GM12892 (cell line): ENCODE measurements around the gene TEAD3.

Source experiments
- DNase-seq: peaks from one replicate; pipeline ENCODE4 v3.0.0; 2011; ENCODE audit not compliant: insufficient read length
- FAIRE-seq: peaks from 2 replicates; lab custom pipeline; 2011; peaks lifted over from hg19 to GRCh38; lab: Jason Lieb, UNC
- POLR2A ChIP-seq: IDR thresholded peaks from 2 replicates; pipeline ENCODE4 v1.6.1; 2011; ENCODE audit warnings: low read depth, low read length, control low read depth
- POLR2AphosphoS5 ChIP-seq: IDR thresholded peaks from 2 replicates; pipeline ENCODE4 v1.6.1; 2011; ENCODE audit warnings: low read depth, low read length, control low read depth
- TAF1 ChIP-seq: IDR thresholded peaks from 2 replicates; pipeline ENCODE4 v1.6.1; 2011; ENCODE audit warnings: low read depth, mild to moderate bottlenecking, control low read depth, low read length, borderline replicate concordance

TEAD3 gene

DNA sequence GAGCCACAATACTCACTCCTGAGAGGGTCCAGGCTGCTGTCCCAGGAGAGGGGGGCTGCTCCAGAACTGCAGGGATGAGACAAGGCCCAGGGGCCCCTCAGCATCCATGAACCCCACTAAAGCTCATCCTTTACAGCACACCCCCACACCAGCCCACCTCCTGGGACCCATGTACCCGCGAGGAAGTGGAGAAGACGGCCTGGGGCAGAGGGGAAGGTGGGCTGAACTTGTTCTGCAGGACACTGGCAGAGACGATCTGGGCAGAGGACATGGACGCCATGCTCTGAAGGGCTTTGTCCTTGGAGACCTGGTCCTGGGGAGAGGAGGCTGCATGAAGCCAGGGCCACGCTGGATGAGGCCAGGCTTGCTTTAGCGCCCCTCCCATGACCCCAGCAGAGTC is 18.6 kb downstream of the TEAD3 start:
- TF ChIP-seq POLR2AphosphoS5 (no peak), TAF1 (no peak), POLR2A (no peak)
- no peak for FAIRE-seq
- no peak for DNase-seq

DNA sequence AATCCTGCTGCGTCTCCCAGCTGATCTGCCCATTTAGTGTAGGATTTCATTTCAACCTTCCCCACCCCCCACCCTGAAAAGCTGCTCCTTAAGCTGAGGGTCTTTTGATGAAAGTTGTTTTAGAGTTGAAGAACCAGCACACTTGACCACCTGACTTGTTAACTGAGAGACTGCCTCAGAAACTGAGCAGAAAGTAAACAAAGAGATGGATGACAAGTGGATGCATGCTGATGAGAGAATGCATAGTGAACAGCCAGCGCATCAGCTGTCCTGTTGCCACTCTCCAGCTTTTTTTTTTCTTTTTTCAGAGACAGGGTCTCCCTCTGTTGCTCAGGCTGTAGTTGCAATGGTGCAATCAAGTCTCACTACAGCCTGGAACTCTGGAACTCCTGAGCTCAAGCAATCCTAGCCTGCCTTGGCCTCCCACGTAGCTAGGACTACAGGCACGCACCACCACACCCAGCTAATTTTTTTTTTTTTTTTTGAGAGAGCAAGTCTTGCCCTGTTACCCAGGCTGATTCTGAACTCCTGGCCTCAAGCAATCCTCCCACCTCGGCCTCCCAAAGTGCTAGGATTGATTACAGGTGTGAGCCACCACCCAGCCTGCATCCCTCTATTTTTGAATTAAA is 19.2 kb downstream of the TEAD3 start:
- TF ChIP-seq TAF1 (no peak), POLR2AphosphoS5 (no peak), POLR2A (no peak)
- FAIRE-seq (no peak), DNase-seq (no peak)

DNA sequence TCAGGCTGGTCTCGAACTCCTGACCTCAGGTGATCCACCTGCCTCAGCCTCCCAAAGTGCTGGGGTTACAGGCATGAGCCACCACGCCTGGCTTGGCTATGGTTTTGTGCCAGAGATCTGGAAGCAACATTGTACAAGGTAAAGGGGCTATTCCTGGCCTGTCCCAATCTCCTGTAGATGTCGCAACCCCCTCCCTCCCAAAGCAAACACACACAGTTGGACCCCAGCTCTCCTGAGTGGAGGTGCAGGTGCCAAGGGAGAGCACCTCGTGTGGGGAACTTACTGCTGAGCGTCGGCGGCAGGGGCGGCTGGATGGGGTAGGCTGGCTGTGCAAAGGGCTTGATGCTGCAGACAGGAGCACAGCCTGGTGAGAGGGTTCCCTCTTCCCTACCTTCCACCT is 19.9 kb downstream of the TEAD3 start:
- DNase-seq, result no peak
- TF ChIP-seq POLR2AphosphoS5 (no peak), TAF1 (no peak), POLR2A (no peak)
- no peak for FAIRE-seq

DNA sequence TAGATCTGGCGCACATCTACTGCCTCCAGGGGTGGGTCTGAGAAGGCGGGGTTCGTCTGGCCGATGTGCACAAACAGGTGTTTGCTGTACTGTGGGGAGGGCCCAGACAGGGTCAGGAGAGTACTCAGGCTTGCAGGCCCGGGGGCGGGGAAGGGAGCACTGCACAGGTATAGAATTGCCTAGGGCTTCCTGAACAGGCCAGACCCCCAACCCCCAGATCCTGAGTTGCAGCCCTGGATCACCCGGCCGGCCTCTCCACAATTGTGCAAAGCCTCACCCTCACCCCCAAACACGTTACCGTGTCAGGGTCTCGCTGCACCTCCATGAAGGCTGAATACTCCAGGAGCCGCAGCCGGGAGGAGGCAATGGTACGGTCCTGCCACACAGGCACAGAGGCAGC is 20.9 kb downstream of the TEAD3 start:
- no peak for TF ChIP-seq POLR2A
- no peak for TF ChIP-seq TAF1
- TF ChIP-seq POLR2AphosphoS5, result no peak
- no peak for DNase-seq
- FAIRE-seq, result no peak

DNA sequence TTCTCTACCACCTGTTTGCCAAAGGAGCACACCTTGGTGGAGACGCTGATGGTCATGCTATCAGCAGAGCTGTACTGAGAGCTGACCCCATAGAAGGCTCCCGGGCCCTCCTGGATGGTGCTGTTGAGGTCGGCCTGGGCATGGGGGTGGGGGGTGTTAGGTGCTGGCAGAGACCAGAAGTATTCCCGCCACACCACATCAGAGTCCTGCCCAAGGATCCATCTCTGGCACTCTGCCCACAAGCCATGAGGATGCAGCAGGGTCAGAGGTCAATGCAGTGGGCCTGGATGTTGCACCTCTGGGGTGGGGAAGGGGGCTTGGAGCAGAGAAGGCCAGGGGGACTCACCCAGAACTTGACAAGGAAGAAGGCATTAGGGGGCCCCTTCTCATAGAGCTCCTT is 21.3 kb downstream of the TEAD3 start:
- DNase-seq, result no peak
- TF ChIP-seq POLR2AphosphoS5, result no peak
- no peak for TF ChIP-seq POLR2A
- TF ChIP-seq TAF1, result no peak
- FAIRE-seq, result no peak

DNA sequence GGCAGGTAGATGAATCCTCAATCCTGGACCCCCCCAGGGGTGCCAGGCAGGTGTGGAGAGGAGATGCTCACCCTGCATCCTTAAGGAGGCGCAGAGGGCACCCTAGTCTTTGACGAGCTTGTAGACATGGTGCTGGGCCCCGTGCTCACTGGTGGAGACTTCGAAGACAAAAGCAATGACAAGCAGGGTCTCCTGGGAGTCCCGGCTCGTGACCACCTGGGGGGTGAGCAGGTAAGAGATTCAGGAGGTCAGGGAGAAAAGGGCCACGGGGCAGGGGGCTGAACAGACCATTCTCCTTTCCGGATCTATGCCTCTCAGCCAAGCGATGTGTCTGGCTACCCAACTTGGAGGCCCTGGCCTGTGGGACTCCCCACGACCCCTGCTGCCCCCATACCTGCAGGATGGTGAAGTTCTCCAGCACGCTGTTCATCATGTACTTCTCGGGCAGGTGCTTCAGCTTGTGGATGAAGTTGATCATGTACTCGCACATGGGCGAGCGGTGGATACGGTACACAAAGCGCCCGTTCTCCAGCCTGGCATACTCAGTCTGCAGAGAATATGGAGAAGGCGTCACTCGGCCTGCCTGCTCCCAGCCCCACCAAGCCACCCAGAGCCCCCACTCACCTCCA is 21.8 kb downstream of the TEAD3 start:
- DNase-seq, result no peak
- TF ChIP-seq POLR2AphosphoS5 (0 out of 2 replicates have a peak, but pooled peaks have one; percentile 3), TAF1 (no peak)
- FAIRE-seq, result no peak

DNA sequence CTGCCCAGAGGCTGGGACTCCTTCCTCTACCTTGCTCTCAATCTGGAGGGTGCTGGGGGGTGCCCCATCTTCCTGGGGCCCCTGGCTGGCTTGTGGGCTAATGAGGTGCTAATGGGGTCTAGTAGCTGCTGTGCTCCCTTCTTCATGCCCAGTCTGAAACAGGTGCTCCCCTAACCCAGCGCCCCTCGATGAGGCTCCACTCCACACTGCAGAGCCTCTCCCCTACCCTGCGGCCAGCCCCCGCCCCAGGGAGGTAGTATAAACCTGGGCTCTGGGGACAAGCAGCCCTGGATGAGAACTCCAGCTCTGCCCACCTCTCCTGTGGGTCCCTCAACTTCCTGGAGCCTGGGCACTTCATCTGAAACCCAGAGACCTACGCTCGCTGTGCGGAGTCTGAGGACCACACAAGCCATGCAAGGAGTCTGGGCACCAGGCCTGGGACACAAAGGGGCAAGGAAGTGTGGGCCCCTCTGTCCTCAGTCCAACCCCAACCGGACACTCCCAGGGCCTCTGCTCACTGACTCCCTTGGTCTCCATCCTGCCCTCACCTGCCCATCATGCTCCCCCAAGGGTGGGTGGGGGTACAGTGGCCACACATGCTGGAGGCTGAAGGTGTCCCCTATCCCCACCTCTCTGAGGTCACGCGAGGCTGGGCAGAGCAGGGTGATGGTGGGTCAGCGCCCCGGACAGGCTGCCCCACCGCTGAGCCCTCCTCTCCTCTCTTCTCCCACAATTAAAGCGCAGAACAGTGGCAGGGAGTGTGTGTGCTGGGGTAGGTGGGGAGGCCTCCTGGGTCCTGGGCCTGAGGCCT is 22.5 kb downstream of the TEAD3 start:
- peak; percentile 54; the same call in 1 of the 2 replicates for TF ChIP-seq POLR2A
- no peak for TF ChIP-seq TAF1
- FAIRE-seq, result no peak
- no peak for DNase-seq

DNA sequence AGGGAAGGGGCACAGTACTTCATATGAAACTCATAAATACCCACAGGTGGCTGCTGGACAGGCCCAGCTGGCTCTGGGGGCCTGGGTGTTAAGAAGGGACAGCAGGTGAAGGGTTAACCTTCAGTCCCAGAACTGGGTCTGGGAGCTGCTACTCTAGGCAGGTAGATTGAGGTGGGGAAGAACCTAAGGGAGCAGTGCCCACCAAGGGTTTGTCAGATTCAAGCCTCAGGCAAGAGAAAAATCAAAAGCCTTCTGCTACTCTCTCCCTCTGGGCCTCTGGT is 23.1 kb downstream of the TEAD3 start:
- FAIRE-seq (no peak), DNase-seq (no peak)
- TF ChIP-seq POLR2A (no peak; the same call in 1 of the 2 replicates), POLR2AphosphoS5 (no peak), TAF1 (no peak)

DNA sequence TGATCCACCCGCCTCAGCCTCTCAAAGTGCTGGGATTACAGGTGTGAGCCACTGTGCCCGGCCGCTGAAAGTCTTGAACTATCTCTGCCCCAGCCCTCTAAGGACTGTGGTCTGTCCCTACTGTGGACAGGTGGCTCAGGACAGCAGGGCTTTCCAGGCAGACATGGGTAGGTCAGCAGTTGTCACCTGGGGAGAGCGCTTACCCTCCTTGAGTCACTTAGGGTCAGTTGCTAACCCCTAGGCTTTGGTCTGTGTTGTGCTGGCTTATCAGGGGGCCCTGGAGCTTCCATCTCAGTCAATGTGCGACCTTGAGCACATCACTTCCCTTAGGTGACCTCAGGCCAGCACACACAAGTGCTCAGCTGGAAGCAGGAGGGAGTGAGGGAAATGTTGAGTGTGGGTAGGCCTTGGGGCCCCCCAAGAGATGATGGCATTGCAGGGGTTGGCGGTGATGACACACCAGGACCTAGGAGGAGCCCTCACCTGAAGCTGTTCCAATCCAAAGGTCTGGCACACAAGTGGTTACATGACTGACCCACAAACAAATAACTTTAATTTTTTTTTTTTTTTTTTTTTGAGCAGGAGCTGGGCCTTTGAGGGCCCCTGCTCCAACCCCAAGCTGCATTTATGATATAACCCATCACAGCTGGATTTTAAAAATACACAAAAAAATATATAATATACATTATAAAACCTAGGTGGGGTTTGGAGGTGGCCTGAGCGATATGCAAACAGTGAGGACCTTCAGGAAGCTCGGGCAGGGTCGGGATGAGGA is 23.6 kb downstream of the TEAD3 start:
- FAIRE-seq (no peak), DNase-seq (no peak)
- TF ChIP-seq POLR2A (peak; percentile 62), POLR2AphosphoS5 (peak; percentile 83), TAF1 (no peak)

DNA sequence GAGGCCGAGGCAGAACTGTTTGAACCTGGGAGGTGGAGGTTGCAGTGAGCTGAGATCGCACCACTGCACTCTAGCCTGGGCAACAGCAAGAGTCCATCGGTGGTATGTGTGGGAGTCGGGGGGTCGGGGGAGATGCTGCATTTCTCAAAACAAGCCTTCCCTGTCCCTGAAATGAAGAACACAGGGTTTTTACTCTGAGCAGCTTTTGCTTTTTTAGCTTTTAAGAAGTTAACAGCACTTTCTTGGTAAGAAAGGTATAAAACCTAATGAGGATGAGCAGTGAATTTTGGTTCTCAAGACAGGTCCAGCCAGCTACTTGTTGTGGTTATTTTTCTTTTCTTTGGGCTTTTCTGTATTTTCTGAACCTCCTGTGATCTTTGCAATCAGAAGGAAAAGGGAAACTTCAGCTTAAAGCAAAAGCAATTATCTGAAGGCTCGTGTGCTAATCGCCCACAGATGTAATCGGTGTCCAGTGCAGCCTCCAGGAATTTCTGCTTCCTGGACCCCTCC is 25.0 kb downstream of the TEAD3 start:
- no peak for FAIRE-seq
- no peak for DNase-seq
- no peak; the same call in 1 of the 2 replicates for TF ChIP-seq POLR2A
- TF ChIP-seq TAF1, result no peak
- peak; percentile 54; the same call in 1 of the 2 replicates for TF ChIP-seq POLR2AphosphoS5

DNA sequence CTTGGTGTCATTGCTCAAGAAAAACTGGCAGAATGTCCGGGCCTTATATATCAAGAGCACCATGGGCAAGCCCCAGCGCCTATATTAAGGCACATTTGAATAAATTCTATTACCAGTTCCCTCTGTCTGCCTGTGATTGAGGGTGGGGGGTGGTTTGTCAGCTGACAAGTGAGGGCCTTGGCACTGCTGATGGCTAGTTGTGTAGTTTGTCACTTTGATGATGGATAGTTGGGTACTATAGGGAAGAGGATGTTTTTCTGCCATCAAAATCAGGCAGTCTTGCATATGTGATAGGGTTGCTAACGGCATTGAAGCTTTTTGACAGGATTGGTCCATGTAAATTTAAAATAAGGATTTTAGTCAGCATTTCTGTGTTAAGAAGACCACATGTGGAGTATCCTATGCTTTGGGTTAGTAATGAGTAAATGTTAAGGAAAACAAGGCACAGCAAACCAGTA is 26.2 kb downstream of the TEAD3 start:
- TF ChIP-seq POLR2AphosphoS5 (no peak), POLR2A (no peak; the same call in none of the 2 replicates), TAF1 (no peak)
- DNase-seq, result no peak
- no peak for FAIRE-seq
